Neural crest cell (in vitro differentiated cells): ENCODE measurements around the gene UROC1. TPM values are rescaled to one million over a fixed set of nuclear protein-coding genes. Genes with fewer than 3 reads are reported as not detected.
A peak's percentile ranks its signal among the peaks of the same experiment; 100 is the strongest.

ENCODE experiments used
- DNase-seq: peaks from one replicate; pipeline ENCODE4 v3.0.0; 2021; ENCODE audit warnings: low read depth, mixed read lengths, low spot score
- H3K27ac Mint-ChIP-seq: one replicate; pipeline ENCODE4 v1.8.0; 2021; ENCODE audit warnings: mild to moderate bottlenecking, mixed read lengths; ENCODE audit not compliant: unreplicated experiment
- H3K27me3 Mint-ChIP-seq: 2 replicates; pipeline ENCODE4 v1.8.0; 2021; ENCODE audit warnings: low read depth, mild to moderate bottlenecking, mixed read lengths
- H3K36me3 Mint-ChIP-seq: 2 replicates; pipeline ENCODE4 v1.8.0; 2021; ENCODE audit warnings: low read depth, mild to moderate bottlenecking, mixed read lengths
- H3K4me1 Mint-ChIP-seq: 2 replicates; pipeline ENCODE4 v1.8.0; 2021; ENCODE audit warnings: mixed read lengths
- H3K4me3 Mint-ChIP-seq: one replicate; pipeline ENCODE4 v1.8.0; 2021; ENCODE audit warnings: mild to moderate bottlenecking, mixed read lengths
- H3K9me3 Mint-ChIP-seq: 2 replicates; pipeline ENCODE4 v1.8.0; 2021; ENCODE audit warnings: mixed read lengths
- total RNA-seq: library from RNA; stranded (reverse); gene quantifications from 2 replicates; pipeline ENCODE4 v1.2.1, GENCODE V29; 2021
- TF ChIP-seq, protein P1 (sequence below): fragments of 200-600 bp; sonication (generic); conservative IDR thresholded peaks from 2 replicates; pipeline ENCODE4 v1.5.0; 2021; ENCODE audit warnings: antibody characterized with exemption, mild to moderate bottlenecking

UROC1 gene
- total RNA-seq, 1 donor from 2014 or later: not detected

DNA sequence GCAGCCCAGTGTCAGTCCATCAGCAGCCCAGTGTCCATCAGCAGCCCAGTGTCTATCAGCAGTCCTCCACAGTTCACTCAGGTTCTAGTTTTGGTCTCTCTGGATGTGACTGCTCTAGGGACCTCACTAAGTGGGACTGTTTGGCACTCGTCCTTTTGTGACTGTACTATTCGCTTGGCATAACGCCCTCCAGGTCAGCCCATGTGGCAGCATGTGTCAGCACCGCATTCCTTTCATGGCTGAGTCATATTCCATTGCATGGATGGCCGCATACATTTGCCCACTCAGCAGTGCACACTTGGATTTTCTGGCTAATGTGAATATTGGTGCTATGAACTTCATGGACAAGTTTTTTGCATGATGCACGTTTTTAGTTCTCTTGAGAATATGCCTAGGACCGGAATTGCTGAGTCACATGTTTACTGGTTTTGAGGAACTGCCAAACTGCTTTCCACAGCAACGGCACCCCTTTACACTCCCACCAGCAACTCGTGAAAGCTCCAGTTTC, 22.8 kb upstream of the UROC1 start:
- H3K27me3 Mint-ChIP-seq: peaks cover 8% of the 10 kb centered on the region
- H3K9me3 Mint-ChIP-seq: no peaks in the 10 kb centered on the region
- H3K4me1 Mint-ChIP-seq: no peaks in the 10 kb centered on the region
- no peak for DNase-seq
- no peak overlapping the region for H3K4me3 Mint-ChIP-seq
- no peak overlapping the region for H3K27ac Mint-ChIP-seq
- no peaks in the 10 kb centered on the region for H3K36me3 Mint-ChIP-seq
- TF ChIP-seq, protein P1, sequence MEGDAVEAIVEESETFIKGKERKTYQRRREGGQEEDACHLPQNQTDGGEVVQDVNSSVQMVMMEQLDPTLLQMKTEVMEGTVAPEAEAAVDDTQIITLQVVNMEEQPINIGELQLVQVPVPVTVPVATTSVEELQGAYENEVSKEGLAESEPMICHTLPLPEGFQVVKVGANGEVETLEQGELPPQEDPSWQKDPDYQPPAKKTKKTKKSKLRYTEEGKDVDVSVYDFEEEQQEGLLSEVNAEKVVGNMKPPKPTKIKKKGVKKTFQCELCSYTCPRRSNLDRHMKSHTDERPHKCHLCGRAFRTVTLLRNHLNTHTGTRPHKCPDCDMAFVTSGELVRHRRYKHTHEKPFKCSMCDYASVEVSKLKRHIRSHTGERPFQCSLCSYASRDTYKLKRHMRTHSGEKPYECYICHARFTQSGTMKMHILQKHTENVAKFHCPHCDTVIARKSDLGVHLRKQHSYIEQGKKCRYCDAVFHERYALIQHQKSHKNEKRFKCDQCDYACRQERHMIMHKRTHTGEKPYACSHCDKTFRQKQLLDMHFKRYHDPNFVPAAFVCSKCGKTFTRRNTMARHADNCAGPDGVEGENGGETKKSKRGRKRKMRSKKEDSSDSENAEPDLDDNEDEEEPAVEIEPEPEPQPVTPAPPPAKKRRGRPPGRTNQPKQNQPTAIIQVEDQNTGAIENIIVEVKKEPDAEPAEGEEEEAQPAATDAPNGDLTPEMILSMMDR: no peak

DNA sequence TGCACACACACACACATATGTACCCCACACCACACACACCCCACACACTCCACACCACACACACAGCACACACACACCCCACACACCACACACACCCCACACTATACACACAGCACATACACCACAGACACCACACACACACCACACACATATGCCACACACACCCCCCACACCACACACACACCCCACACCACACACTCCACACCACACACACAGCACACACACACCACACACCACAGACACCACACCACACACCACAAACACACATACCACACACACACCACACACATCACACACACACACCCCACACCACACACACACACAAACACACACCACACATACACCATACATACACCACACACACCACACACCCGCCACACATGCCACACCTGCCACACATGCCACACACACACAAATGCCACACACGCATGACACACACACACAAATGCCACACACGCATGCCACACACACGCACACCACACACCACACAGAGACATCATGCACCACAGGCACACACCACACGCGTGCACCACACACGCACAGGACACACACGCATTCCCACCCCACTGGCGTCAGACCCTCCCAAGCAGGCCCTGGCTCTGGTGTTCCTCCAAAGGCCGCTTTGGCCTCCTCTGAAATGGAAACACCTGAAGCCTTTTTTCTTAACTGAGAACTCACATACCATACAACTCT, 22.1 kb upstream of the UROC1 start:
- Mint-ChIP-seq H3K27me3 (peaks cover 15% of the 10 kb centered on the region), H3K4me3 (no peak overlapping the region), H3K9me3 (no peaks in the 10 kb centered on the region), H3K27ac (peak overlapping the region; percentile 84), H3K36me3 (no peaks in the 10 kb centered on the region), H3K4me1 (no peaks in the 10 kb centered on the region)
- TF ChIP-seq, protein P1: no peak
- no peak for DNase-seq

DNA sequence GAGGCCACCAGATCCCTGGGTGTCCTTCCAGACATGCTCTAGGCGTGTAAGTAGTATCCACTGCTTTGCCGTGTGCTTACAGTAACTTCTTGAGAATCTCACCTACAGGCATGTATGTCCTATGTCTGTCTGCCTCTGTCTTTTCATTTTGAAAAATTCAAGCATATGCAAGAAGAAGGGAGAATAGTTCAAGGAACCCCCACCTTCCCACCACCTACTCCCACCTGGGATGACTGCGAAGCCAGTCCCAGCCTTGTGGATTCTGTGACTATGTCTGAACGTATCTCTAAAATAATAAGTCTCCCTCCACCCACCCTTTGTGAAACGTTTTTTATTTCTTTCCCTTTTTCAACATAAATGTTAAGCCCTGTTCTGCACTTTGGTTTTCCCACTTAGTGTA, 21.4 kb upstream of the UROC1 start:
- Mint-ChIP-seq H3K27me3 (peaks cover 23% of the 10 kb centered on the region), H3K27ac (no peak overlapping the region), H3K9me3 (no peaks in the 10 kb centered on the region), H3K4me1 (no peaks in the 10 kb centered on the region), H3K4me3 (no peak overlapping the region), H3K36me3 (no peaks in the 10 kb centered on the region)
- no peak for DNase-seq
- TF ChIP-seq, protein P1: no peak

DNA sequence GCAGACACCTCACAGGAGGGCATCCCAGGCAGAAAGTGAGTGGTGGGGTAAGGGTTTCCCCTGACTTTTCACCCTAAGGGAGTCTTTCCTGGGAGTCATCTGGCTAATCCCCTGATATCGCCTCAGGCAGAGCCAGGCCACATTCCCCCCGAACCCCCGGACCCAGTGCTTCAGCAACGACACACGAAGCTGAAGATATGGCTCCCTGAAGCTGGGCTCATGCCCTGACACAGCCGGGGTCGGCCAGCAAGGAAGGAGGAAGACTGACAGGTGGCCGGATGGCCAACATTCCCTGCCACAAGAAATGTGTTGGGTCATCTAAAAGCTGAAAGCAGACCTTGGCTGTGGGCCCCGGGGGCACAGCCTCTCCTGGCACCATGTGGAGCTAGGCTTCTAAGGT, 20.7 kb upstream of the UROC1 start:
- H3K4me1 Mint-ChIP-seq: no peaks in the 10 kb centered on the region
- H3K36me3 Mint-ChIP-seq: no peaks in the 10 kb centered on the region
- H3K9me3 Mint-ChIP-seq: no peaks in the 10 kb centered on the region
- peaks cover 29% of the 10 kb centered on the region for H3K27me3 Mint-ChIP-seq
- no peak overlapping the region for H3K27ac Mint-ChIP-seq
- no peak for DNase-seq
- no peak overlapping the region for H3K4me3 Mint-ChIP-seq
- TF ChIP-seq, protein P1: no peak

DNA sequence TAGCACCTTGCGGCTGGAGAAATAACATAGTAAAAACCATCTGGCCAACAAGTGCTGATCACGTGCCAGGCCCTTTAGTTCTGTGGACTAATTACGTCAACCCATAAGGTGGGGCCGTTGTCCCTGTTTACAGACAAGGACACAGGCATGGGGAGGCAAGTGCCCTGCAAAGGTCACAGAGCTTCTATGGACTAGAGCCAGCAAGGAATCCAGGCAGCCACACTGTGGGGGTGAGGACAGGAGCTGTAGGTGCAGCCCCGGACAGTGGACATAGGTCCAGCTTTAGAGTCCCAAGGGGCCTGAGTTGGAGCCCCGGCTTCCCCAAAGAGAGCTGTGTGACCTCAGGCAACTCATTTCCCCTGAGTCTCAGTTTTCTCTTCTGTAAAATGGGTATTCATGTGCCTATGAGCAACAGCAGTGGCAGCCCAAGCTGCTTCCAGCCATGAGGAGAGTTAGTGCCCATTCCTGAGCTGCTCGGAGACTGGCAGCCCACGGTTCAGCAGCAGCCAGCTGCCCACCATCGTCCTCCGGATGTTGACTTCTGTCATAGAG, 20.2 kb upstream of the UROC1 start:
- no peak for DNase-seq
- Mint-ChIP-seq H3K27ac (no peak overlapping the region), H3K9me3 (no peaks in the 10 kb centered on the region), H3K4me3 (no peak overlapping the region), H3K36me3 (no peaks in the 10 kb centered on the region), H3K4me1 (no peaks in the 10 kb centered on the region), H3K27me3 (peaks cover 34% of the 10 kb centered on the region)
- TF ChIP-seq, protein P1: no peak
